ENCODE measurements around the gene ITIH4. TPM values are rescaled to one million over a fixed set of nuclear protein-coding genes. Genes with fewer than 3 reads are reported as not detected.

Gene ITIH4
- total and polyA plus RNA-seq, 2 of the 13 experiments (the other 11 are each of a cell fraction or from before 2014, with no cell fraction given) = 2.7 to 5.3 TPM

DNA sequence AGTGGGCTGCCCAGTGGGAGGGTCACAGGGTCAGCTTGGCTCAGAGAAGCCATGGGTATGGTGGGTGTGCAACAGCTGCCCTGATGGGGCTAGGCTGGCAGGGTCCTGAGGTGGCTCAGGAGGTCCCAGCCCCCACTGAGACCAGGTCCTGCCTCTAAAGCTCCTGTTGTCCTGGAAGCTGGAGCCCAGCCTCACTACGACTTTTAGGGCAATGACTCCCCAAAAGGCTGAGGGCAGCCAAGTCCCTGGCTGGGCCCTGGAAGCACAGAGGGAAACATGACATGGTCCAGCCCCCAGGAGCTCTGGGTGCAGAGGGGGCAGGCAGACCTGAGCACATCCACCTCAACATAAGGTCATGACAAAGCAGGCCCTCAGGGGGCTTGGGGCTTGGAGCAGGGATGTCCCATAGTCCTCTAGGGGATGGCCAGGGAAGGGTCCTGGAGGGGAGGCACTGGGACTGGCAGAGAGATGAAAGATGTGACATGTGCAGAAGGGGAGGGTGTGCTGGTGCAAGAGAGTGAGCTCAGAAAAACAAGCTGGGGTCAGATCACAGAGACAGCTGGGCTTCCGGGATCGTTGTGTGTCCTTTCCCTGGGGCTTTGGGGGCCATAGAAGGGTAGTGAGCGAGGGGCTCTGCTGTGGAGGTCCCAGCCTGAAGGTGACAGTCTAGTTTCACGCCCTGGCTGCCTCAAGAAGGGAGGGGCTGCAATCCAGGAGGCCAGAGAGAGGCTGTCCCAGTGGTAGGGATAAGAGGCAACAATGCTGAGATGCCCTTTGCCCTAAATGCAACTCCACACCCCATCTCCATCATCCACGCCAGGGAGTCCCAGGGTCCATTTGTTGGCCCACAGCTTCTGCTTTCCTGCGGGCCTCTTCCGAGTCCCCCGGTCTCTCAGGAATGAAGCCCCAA is 36.5 kb downstream of the ITIH4 start (continued):
- TF ChIP-seq, protein P1, sequence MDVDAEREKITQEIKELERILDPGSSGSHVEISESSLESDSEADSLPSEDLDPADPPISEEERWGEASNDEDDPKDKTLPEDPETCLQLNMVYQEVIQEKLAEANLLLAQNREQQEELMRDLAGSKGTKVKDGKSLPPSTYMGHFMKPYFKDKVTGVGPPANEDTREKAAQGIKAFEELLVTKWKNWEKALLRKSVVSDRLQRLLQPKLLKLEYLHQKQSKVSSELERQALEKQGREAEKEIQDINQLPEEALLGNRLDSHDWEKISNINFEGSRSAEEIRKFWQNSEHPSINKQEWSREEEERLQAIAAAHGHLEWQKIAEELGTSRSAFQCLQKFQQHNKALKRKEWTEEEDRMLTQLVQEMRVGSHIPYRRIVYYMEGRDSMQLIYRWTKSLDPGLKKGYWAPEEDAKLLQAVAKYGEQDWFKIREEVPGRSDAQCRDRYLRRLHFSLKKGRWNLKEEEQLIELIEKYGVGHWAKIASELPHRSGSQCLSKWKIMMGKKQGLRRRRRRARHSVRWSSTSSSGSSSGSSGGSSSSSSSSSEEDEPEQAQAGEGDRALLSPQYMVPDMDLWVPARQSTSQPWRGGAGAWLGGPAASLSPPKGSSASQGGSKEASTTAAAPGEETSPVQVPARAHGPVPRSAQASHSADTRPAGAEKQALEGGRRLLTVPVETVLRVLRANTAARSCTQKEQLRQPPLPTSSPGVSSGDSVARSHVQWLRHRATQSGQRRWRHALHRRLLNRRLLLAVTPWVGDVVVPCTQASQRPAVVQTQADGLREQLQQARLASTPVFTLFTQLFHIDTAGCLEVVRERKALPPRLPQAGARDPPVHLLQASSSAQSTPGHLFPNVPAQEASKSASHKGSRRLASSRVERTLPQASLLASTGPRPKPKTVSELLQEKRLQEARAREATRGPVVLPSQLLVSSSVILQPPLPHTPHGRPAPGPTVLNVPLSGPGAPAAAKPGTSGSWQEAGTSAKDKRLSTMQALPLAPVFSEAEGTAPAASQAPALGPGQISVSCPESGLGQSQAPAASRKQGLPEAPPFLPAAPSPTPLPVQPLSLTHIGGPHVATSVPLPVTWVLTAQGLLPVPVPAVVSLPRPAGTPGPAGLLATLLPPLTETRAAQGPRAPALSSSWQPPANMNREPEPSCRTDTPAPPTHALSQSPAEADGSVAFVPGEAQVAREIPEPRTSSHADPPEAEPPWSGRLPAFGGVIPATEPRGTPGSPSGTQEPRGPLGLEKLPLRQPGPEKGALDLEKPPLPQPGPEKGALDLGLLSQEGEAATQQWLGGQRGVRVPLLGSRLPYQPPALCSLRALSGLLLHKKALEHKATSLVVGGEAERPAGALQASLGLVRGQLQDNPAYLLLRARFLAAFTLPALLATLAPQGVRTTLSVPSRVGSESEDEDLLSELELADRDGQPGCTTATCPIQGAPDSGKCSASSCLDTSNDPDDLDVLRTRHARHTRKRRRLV (CRISPR knock-in tag; IDR thresholded peaks at IDR 0.05) = no peak
- TF ChIP-seq BRCA1 (CRISPR knock-in tag; IDR thresholded peaks at IDR 0.05) (0 out of 2 replicates have a peak, but pooled peaks have one; percentile 36), JUN (CRISPR knock-in tag; IDR thresholded peaks at IDR 0.05) (no peak), ZNF138 (CRISPR knock-in tag; IDR thresholded peaks at IDR 0.05; ENCODE audit: low read depth) (no peak), RBM22 (optimal IDR thresholded peaks at IDR 0.05; ENCODE audit: low read length) (no peak), KMT2A (CRISPR knock-in tag; IDR thresholded peaks at IDR 0.05) (no peak), IRF2 (CRISPR knock-in tag; IDR thresholded peaks at IDR 0.05) (peak; percentile 46; the same call in 1 of the 2 replicates), ZNF333 (CRISPR knock-in tag; IDR thresholded peaks at IDR 0.05; ENCODE audit: borderline replicate concordance) (0 out of 2 replicates have a peak, but pooled peaks have one; percentile 61), ZNF572 (CRISPR knock-in tag; IDR thresholded peaks at IDR 0.05) (0 out of 2 replicates have a peak, but pooled peaks have one; percentile 61), ZFP41 (CRISPR knock-in tag; IDR thresholded peaks at IDR 0.05; ENCODE audit: borderline replicate concordance) (no peak), HOXA7 (CRISPR knock-in tag; IDR thresholded peaks at IDR 0.05) (no peak), KLF16 (CRISPR knock-in tag; IDR thresholded peaks at IDR 0.05) (0 out of 4 replicates have a peak, but pooled peaks of 1 of the 2 experiments have one; percentile 3), ZNF790 (CRISPR knock-in tag; IDR thresholded peaks at IDR 0.05; ENCODE audit: borderline replicate concordance) (no peak), NR2F2 (IDR thresholded peaks at IDR 0.05; ENCODE audit: borderline replicate concordance, low read depth) (no peak), IRX3 (CRISPR knock-in tag; IDR thresholded peaks at IDR 0.05; ENCODE audit: borderline replicate concordance, low read depth) (no peak)
- TF ChIP-seq, protein P2, sequence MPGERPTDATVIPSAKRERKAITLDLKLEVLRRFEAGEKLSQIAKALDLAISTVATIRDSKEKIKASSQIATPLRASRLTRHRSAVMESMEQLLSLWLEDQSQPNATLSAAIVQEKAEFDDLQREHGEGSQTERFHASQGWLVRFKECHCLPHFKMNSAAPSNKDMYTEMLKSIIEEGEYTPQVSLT (CRISPR knock-in tag; IDR thresholded peaks at IDR 0.05; ENCODE audit: borderline replicate concordance, low read depth) = no peak
- TF ChIP-seq, protein P3, sequence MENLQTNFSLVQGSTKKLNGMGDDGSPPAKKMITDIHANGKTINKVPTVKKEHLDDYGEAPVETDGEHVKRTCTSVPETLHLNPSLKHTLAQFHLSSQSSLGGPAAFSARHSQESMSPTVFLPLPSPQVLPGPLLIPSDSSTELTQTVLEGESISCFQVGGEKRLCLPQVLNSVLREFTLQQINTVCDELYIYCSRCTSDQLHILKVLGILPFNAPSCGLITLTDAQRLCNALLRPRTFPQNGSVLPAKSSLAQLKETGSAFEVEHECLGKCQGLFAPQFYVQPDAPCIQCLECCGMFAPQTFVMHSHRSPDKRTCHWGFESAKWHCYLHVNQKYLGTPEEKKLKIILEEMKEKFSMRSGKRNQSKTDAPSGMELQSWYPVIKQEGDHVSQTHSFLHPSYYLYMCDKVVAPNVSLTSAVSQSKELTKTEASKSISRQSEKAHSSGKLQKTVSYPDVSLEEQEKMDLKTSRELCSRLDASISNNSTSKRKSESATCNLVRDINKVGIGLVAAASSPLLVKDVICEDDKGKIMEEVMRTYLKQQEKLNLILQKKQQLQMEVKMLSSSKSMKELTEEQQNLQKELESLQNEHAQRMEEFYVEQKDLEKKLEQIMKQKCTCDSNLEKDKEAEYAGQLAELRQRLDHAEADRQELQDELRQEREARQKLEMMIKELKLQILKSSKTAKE (CRISPR knock-in tag; IDR thresholded peaks at IDR 0.05; ENCODE audit: borderline replicate concordance) = no peak
- TF ChIP-seq, protein P4, sequence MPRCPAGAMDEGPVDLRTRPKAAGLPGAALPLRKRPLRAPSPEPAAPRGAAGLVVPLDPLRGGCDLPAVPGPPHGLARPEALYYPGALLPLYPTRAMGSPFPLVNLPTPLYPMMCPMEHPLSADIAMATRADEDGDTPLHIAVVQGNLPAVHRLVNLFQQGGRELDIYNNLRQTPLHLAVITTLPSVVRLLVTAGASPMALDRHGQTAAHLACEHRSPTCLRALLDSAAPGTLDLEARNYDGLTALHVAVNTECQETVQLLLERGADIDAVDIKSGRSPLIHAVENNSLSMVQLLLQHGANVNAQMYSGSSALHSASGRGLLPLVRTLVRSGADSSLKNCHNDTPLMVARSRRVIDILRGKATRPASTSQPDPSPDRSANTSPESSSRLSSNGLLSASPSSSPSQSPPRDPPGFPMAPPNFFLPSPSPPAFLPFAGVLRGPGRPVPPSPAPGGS (CRISPR knock-in tag; IDR thresholded peaks at IDR 0.05) = no peak
- TF ChIP-seq, protein P5, sequence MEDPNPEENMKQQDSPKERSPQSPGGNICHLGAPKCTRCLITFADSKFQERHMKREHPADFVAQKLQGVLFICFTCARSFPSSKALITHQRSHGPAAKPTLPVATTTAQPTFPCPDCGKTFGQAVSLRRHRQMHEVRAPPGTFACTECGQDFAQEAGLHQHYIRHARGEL (CRISPR knock-in tag; IDR thresholded peaks at IDR 0.05) = no peak

All from HepG2 (cell line).